AG04450 (cell line): Measurements from ENCODE around the gene IFNA2. TPM values are rescaled to one million over a fixed set of nuclear protein-coding genes. Genes with fewer than 3 reads are reported as not detected.

ENCODE experiments used
- CTCF ChIA-PET: fragments of 300-600, 350-600 bp; formaldehyde crosslinking; extraction: SDS; loops from one replicate; lab custom pipeline; 2022; ENCODE audit warnings: antibody characterized with exemption, inconsistent platforms; lab: Charles Lee
- POLR2A ChIA-PET: fragments of 350-600 bp; formaldehyde crosslinking; extraction: SDS; loops from one replicate; lab custom pipeline; 2021; ENCODE audit warnings: antibody characterized with exemption, inconsistent platforms; lab: Yijun Ruan, JAX
- DNase-seq: peaks from one replicate; pipeline ENCODE4 v3.0.0-alpha.2; 2011; ENCODE audit warnings: low read depth, low spot score
- H3K27ac ChIP-seq: one replicate; pipeline ENCODE4 v1.5.1; 2012; ENCODE audit warnings: low read depth, low read length, control low read depth
- H3K27me3 ChIP-seq: one replicate; pipeline ENCODE4 v1.6.0; 2012; ENCODE audit warnings: low read length; ENCODE audit not compliant: control insufficient read depth, insufficient read depth
- H3K4me3 ChIP-seq: 2 replicates; pipeline ENCODE4 v1.5.1; 2011; ENCODE audit warnings: mild to moderate bottlenecking, low read depth, low read length, control low read depth
- H3K9me3 ChIP-seq: 2 replicates; pipeline ENCODE4 v1.5.1; 2012; ENCODE audit warnings: low read length; ENCODE audit not compliant: control insufficient read depth, insufficient read depth
- polyA plus RNA-seq: library from polyadenylated mRNA; depleted of rRNA; stranded (reverse); fragments of >200 nt; gene quantifications from 2 replicates; pipeline ENCODE4 v1.2.3, GENCODE V29; 2011
- TF ChIP-seq, protein P1 (sequence below): IDR thresholded peaks from 2 replicates; pipeline ENCODE4 v1.5.1; 2011; ENCODE audit warnings: low read depth, low read length, control low read depth, inconsistent platforms

The IFNA2 gene
- polyA plus RNA-seq, 1 experiment: not detected

DNA sequence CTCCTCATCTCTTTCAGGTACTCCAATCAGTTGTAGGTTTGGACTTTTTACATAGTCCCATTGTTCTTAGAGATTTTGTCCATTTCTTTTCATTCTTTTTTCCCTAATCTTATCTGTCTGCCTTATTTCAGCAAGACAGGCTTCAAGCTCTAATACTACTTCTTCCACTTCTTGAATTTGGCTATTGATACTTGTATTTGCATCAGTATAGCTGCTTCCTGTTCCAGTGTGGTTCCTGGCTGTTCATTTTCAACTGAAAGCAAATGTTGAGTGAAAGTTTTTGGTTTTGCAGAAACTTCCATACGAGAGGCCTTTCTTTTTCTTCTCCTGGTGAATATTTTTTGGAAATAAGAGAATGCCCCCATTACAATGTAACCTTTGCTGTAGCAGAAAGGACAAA is 43.0 kb upstream of the IFNA2 start:
- Histone ChIP-seq H3K27ac (no peak overlapping the region), H3K9me3 (no peaks in the 10 kb centered on the region), H3K4me3 (no peak overlapping the region), H3K27me3 (peaks cover 8% of the 10 kb centered on the region)
- no peak for DNase-seq
- POLR2A ChIA-PET: no interaction called here
- CTCF ChIA-PET: interaction anchor here (0.6 kb wide), 1 partner anchor 1024 kb away, joined by 3 read pairs; no protein-coding TSS in a partner anchor
- TF ChIP-seq, protein P1, sequence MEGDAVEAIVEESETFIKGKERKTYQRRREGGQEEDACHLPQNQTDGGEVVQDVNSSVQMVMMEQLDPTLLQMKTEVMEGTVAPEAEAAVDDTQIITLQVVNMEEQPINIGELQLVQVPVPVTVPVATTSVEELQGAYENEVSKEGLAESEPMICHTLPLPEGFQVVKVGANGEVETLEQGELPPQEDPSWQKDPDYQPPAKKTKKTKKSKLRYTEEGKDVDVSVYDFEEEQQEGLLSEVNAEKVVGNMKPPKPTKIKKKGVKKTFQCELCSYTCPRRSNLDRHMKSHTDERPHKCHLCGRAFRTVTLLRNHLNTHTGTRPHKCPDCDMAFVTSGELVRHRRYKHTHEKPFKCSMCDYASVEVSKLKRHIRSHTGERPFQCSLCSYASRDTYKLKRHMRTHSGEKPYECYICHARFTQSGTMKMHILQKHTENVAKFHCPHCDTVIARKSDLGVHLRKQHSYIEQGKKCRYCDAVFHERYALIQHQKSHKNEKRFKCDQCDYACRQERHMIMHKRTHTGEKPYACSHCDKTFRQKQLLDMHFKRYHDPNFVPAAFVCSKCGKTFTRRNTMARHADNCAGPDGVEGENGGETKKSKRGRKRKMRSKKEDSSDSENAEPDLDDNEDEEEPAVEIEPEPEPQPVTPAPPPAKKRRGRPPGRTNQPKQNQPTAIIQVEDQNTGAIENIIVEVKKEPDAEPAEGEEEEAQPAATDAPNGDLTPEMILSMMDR: no peak

DNA sequence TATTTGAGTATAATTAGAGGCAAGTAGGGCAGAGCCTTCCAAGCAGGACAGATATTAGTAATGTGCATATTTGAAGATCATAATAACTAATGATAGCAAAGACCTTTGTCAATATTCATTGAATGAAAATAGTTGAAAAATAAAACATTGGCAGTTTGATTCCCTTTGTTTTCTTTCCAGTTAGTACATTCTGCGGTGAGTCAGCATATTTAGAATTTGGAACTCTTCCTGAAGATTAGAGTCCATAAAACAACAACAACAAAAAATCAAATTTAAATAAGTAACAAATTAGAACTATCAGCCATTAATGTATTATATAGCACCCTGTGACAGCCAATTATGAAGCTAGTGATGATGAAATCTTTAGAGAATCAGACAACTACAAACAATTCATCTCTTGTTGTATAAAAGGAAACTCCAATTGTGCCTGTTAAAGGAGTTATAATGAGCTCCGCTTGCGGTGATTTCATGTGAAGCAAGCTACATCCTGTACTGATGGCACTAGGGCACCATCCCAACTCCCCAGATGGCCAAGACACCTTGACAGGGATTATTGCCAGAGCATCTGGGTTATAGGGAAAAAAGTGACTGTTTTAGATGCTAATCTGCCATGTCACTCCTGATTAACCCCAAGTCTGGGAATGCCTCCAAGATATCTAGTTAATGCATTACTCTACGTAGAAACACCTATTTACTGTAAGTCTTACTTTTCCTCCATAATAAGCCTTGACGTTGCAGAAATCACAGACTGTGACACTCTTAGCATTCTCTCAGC is 30.5 kb upstream of the IFNA2 start:
- Histone ChIP-seq H3K4me3 (no peak overlapping the region), H3K27me3 (peaks cover 4% of the 10 kb centered on the region), H3K9me3 (no peaks in the 10 kb centered on the region), H3K27ac (no peak overlapping the region)
- TF ChIP-seq, protein P1: no peak
- ChIA-PET CTCF (interaction anchor here (0.9 to 1.6 kb wide), 4 partner anchors 19 to 375 kb away, joined by 3 to 6 read pairs (median 4); no protein-coding TSS in a partner anchor), POLR2A (no interaction called here)
- no peak for DNase-seq

DNA sequence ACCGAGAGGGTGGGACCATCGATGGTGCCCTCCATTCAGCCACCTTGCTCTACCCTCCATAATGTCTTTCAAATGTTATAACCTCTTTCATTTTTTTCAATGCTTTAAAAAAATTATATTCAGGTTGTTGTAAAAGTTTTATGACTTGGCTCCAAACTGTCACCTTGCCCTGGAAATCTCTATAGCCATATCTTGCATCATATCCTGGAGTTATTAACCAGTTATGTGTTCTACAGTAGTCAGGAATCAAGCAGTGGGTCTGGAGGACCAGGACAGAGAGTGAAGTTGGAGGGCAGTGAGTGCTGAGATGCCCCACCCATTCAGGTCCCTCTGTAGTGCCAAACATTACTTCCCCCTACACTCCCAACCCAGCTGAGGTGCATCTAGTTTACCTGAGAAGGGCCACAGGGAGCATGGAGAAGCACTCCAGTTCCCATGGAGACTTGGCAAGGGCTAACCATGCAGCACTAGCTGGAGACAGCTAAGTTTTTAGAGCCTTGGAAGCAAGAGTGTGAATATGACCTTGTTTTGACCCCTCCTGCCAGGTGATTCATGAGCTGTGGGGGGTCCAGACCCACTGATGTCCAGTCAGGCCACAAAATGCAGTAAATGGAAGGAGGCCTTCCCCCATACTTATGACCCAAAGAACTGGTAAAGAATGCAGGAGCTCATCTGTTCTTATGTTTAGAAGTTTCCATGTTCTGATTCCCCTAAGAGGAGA is 29.2 kb upstream of the IFNA2 start:
- POLR2A ChIA-PET: no interaction called here
- CTCF ChIA-PET: interaction anchor here (1.1 to 1.6 kb wide), 2 partner anchors 23 to 96 kb away, joined by 3 to 5 read pairs; no protein-coding TSS in a partner anchor
- H3K27ac ChIP-seq: no peak overlapping the region
- no peak for DNase-seq
- no peak overlapping the region for H3K4me3 ChIP-seq
- peaks cover 6% of the 10 kb centered on the region for H3K27me3 ChIP-seq
- TF ChIP-seq, protein P1: no peak
- H3K9me3 ChIP-seq: no peaks in the 10 kb centered on the region

DNA sequence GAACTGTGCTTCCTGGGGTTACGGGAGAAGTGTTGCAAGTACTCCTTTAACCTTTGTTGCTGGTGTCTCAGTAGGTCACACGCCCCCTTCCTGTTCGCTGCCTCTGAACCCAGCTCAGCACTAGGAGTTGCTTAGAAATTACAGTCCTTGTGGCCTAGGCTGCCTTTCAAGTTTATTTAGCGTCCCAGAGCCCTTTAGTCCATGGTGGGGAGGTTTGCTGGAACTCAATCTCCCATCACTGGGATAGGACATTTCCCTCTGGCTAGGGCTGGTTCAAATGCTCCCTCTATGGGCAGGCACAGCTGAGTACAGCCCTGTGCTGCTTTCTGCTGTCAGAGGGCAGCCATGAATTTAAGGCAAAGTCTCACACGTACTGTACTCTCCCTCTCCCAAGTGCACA is 28.4 kb upstream of the IFNA2 start:
- TF ChIP-seq, protein P1: peak; percentile 35
- Histone ChIP-seq H3K4me3 (no peak overlapping the region), H3K27me3 (peaks cover 6% of the 10 kb centered on the region), H3K27ac (no peak overlapping the region), H3K9me3 (no peaks in the 10 kb centered on the region)
- CTCF ChIA-PET: no interaction called here
- POLR2A ChIA-PET: no interaction called here
- no peak for DNase-seq

DNA sequence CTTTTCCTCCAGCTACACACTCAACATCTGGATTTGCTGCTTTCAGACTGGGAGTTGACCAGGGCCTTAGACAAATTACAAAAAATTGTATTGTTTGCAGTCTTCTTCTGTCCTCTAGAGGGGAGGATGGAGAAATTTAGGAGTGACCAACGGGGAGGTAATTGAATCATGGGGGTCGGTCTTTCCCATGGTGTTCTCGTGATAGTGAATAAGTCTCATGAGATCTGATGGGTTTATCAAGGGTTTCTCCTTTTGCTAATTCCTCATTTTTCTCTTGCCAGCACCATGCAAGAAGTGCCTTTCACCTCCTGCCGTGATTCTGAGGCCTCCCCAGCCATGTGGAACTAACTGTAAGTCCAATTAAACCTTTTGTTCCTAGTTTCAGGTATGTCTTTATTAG is 28.0 kb upstream of the IFNA2 start:
- no peak for DNase-seq
- TF ChIP-seq, protein P1: no peak
- H3K27me3 ChIP-seq: peaks cover 6% of the 10 kb centered on the region
- no peak overlapping the region for H3K4me3 ChIP-seq
- ChIA-PET POLR2A (no interaction called here), CTCF (interaction anchor here (1.3 kb wide), 1 partner anchor 87 kb away, joined by 4 read pairs; no protein-coding TSS in a partner anchor)
- H3K9me3 ChIP-seq: no peaks in the 10 kb centered on the region
- no peak overlapping the region for H3K27ac ChIP-seq
